T-helper 1 cell treated with Interleukin-12 subunit alpha and Interleukin-12 subunit beta and Interleukin-4 antibody, amounts not matched to agents 30 μg/mL and 1 μg/mL, for 36 hours (primary cell): Measurements from ENCODE around the gene SH3D19.
"Not testable (repeated sequence)": the region's sequence is repeated elsewhere in the genome, so short reads cannot be mapped to it uniquely, and the experiment has no call there.

Source experiments
- H3K27ac Mint-ChIP-seq: one replicate; pipeline ENCODE4 v1.8.0; 2021; ENCODE audit warnings: mild to moderate bottlenecking, mixed read lengths
- H3K27me3 Mint-ChIP-seq: one replicate; pipeline ENCODE4 v1.8.0; 2021; ENCODE audit warnings: low read depth, mixed read lengths
- H3K36me3 Mint-ChIP-seq: one replicate; pipeline ENCODE4 v1.8.0; 2021; ENCODE audit warnings: low read depth, mixed read lengths
- H3K4me1 Mint-ChIP-seq: one replicate; pipeline ENCODE4 v1.8.0; 2021; ENCODE audit warnings: low read depth, mixed read lengths
- H3K4me3 Mint-ChIP-seq: one replicate; pipeline ENCODE4 v1.8.0; 2021; ENCODE audit warnings: mild to moderate bottlenecking, moderate library complexity, mixed read lengths
- H3K9me3 Mint-ChIP-seq: one replicate; pipeline ENCODE4 v1.8.0; 2021; ENCODE audit warnings: mixed read lengths

SH3D19 gene

DNA sequence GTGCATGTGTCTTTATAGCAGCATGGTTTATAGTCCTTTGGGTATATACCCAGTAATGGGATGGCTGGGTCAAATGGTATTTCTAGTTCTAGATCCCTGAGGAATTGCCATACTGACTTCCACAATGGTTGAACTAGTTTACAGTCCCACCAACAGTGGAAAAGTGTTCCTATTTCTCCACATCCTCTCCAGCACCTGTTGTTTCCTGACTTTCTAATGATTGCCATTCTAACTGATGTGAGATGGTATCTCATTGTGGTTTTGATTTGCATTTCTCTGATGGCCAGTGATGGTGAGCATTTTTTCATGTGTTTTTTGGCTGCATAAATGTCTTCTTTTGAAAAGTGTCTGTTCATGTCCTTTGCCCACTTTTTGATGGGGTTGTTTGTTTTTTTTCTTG lies 56.5 kb downstream of the SH3D19 start:
- H3K27me3 Mint-ChIP-seq, H3K4me1 Mint-ChIP-seq, H3K27ac Mint-ChIP-seq, H3K36me3 Mint-ChIP-seq, H3K4me3 Mint-ChIP-seq, H3K9me3 Mint-ChIP-seq: not testable (repeated sequence)

DNA sequence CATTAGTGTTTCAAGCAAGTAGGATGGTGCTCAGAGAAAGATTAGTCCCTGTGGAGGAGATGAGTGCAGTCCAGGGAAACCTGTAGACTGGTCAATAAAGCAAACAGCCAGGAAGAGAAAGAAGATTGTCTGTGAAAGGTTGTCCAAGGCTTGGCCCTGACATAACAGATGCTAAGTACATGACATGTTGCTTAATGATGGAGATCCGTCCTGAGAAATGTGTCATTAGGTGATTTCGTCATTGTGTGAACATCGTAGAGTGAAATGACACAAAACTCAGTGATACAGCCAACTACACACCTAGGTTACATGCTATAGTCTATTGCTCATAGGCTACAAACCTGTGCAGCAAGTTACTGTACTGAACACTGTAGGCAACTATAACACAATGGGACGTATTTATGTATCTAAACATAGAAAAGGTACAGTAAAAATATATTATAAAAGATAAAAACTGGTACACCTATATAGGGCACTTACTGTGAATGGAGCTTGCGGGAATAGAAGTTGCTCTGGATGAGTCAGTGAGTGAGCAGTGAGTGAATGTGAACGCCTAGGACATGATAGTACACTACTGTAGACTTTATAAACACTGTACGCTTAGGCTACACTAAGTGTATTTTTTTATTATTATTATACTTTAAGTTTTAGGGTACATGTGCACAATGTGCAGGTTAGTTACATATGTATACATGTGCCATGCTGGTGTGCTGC lies 57.4 kb downstream of the SH3D19 start:
- H3K4me3 Mint-ChIP-seq, result no peak overlapping the region
- H3K4me1 Mint-ChIP-seq, result no peaks in the 10 kb centered on the region
- H3K36me3 Mint-ChIP-seq, result no peaks in the 10 kb centered on the region
- no peak overlapping the region for H3K27ac Mint-ChIP-seq
- no peaks in the 10 kb centered on the region for H3K27me3 Mint-ChIP-seq
- no peaks in the 10 kb centered on the region for H3K9me3 Mint-ChIP-seq

DNA sequence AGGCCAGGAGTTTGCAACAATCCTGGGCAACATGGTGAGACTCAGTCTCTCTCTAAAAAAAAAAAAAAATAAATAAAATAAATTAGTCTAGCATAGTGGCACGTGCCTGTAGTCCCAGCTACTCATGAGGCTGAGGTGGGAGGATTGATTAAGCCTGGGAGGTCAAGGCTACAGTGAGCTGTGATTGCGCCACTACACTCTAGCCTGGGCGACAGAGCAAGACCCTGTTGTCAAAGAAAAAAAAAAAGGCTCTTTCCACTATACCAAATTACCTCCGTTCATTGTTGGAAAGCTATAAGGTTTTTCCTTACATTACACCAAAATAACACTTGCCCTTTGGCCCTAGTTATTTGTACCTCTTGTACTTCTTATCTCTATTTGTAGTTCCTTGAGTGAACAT lies 58.3 kb downstream of the SH3D19 start:
- H3K4me1 Mint-ChIP-seq, result no peaks in the 10 kb centered on the region
- H3K4me3 Mint-ChIP-seq, result no peak overlapping the region
- H3K36me3 Mint-ChIP-seq, result no peaks in the 10 kb centered on the region
- H3K9me3 Mint-ChIP-seq, result no peaks in the 10 kb centered on the region
- no peaks in the 10 kb centered on the region for H3K27me3 Mint-ChIP-seq
- no peak overlapping the region for H3K27ac Mint-ChIP-seq

DNA sequence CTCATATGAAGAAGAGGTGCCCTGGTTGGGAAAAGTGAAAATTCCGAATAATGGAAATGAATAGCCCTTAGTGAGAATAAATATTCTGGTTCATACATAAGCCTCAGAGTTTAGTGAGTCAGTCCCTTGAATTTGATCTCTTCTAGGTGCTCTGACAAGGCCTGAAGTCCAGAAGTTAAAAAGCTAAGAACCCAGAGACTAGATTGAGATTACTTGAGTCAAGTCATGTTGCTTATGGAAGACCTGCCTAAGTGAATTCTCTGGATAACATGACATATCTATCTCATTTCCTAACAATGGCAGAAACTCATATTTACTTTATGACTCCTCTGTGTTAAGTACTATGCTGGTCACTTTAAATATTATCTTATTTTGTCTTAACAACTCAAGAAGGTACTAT lies 58.9 kb downstream of the SH3D19 start:
- no peaks in the 10 kb centered on the region for H3K27me3 Mint-ChIP-seq

DNA sequence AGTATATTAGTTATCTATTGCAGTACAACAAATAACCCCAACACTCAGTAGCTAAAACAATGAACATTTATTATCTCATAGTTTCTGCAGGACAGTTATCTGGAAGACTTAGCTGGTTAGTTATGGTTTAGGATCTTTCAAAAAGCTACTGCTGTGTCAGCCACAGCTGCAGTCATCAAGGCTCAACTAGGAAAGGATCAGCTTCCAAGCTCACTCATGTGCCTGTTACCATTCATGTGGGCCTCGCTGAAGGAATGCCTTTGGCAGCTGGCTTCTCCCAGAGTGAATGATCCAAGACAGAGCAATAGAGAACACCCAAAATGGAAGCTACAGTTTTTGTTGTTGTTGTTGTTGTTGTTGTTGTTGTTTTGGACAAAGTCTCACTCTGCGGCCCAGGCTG lies 62.0 kb downstream of the SH3D19 start:
- no peaks in the 10 kb centered on the region for H3K36me3 Mint-ChIP-seq
- no peaks in the 10 kb centered on the region for H3K27me3 Mint-ChIP-seq
- H3K4me3 Mint-ChIP-seq, result no peak overlapping the region
- no peaks in the 10 kb centered on the region for H3K9me3 Mint-ChIP-seq
- no peak overlapping the region for H3K27ac Mint-ChIP-seq
- no peaks in the 10 kb centered on the region for H3K4me1 Mint-ChIP-seq

More for the DNA sequence above, 58.9 kb downstream of the SH3D19 start:
- Mint-ChIP-seq H3K4me1 (no peaks in the 10 kb centered on the region), H3K27ac (no peak overlapping the region), H3K9me3 (no peaks in the 10 kb centered on the region), H3K36me3 (no peaks in the 10 kb centered on the region), H3K4me3 (no peak overlapping the region)

DNA sequence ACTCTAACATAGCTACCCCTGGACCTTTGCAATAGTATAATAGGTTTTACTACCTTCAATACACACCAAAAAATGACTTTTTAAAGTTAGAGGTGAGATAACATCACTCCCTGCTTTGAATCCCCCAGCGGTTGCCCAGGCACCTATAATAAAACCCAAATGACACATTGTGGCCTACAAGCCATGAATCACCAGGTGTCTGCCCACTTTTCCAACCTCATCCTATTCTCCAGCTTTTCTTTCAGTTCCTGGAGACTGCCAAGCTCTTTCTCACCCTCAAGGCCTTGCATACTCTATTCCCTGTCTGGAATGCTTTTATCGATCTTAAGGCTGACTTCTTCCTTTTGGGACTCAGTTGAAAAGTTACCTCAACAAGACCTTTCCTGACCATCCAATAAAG lies 64.9 kb downstream of the SH3D19 start:
- Mint-ChIP-seq H3K36me3 (no peaks in the 10 kb centered on the region), H3K27me3 (no peaks in the 10 kb centered on the region), H3K27ac (no peak overlapping the region), H3K9me3 (no peaks in the 10 kb centered on the region), H3K4me1 (no peaks in the 10 kb centered on the region), H3K4me3 (no peak overlapping the region)

DNA sequence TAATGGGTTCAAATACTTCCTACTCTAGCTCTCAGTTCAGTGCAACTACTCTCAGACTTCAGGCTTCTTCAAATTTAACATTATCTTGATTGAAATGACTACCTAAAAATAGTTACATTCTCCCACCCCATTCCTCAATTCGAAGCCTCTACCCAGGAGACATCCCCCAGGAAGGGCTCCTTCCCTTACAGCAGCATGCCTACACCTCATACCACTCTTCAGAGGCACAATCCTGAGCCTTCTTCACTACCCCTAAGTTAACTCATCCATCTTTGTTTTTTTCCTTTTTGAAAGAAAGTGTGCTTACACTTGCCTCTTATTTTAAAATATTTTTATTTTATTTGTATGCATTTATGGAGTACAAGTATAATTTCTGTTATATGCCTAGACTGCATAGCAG lies 65.7 kb downstream of the SH3D19 start:
- Mint-ChIP-seq H3K4me3 (no peak overlapping the region), H3K27ac (no peak overlapping the region), H3K9me3 (no peaks in the 10 kb centered on the region), H3K4me1 (no peaks in the 10 kb centered on the region), H3K36me3 (no peaks in the 10 kb centered on the region), H3K27me3 (no peaks in the 10 kb centered on the region)

DNA sequence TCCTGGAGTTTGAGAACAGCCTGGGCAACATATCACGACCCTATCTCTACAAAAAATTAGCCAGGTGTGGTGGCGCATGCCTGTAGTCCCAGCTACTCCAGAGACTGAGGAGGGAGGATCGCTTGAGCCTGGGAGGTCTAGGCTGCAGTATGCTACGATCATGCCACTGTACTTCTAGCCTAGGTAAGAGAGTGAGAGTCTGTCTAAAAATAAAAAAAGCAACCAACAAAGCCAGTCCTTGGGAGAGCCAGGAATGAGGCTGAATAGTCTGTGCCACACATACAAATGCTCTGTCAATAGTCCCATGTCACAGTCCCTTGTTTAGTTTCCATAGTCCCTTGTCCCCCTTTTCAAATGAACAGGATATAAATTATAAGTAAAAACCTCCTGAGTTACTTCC lies 67.7 kb downstream of the SH3D19 start:
- no peak overlapping the region for H3K27ac Mint-ChIP-seq
- no peaks in the 10 kb centered on the region for H3K4me1 Mint-ChIP-seq
- no peaks in the 10 kb centered on the region for H3K9me3 Mint-ChIP-seq
- no peaks in the 10 kb centered on the region for H3K27me3 Mint-ChIP-seq
- H3K4me3 Mint-ChIP-seq, result no peak overlapping the region
- no peaks in the 10 kb centered on the region for H3K36me3 Mint-ChIP-seq

DNA sequence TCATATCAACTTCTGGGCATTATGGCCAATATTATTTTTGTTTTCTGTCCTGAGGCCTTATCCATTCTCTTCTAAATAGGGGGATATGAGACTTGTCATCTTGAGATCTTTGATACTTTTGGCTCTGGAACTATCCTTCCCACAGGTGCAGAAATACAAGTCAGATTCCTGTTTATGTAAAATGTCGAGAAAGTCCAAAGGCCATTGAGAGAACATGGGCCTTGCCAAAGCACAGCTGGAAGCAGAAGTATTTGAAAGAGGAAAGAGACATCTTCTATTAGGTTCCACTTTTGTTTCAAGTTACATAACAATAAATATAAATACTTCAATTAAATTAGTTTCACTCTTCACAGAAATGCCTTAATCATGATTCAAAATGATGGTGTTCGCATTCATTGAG lies 69.3 kb downstream of the SH3D19 start:
- H3K4me1 Mint-ChIP-seq, result no peaks in the 10 kb centered on the region
- H3K9me3 Mint-ChIP-seq, result no peaks in the 10 kb centered on the region
- no peaks in the 10 kb centered on the region for H3K36me3 Mint-ChIP-seq
- H3K27me3 Mint-ChIP-seq, result no peaks in the 10 kb centered on the region
- H3K27ac Mint-ChIP-seq, result no peak overlapping the region
- H3K4me3 Mint-ChIP-seq, result no peak overlapping the region

DNA sequence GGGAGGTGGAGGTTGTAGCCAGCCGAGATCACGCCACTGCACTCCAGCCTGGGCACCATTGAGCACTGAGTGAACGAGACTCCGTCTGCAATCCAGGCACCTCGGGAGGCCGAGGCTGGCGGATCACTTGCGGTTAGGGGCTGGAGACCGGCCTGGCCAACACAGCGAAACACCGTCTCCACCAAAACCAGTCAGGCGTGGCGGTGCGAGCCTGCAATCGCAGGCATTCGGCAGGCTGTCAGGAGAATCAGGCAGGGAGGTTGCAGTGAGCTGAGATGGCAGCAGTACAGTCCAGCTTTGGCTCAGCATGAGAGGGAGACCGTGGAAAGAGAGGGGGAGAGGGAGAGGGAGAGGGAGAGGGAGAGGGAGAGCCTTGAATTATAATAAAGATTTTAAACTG lies 69.7 kb downstream of the SH3D19 start:
- not testable (repeated sequence) for H3K4me1 Mint-ChIP-seq, H3K27me3 Mint-ChIP-seq, H3K4me3 Mint-ChIP-seq, H3K27ac Mint-ChIP-seq, H3K36me3 Mint-ChIP-seq, H3K9me3 Mint-ChIP-seq

DNA sequence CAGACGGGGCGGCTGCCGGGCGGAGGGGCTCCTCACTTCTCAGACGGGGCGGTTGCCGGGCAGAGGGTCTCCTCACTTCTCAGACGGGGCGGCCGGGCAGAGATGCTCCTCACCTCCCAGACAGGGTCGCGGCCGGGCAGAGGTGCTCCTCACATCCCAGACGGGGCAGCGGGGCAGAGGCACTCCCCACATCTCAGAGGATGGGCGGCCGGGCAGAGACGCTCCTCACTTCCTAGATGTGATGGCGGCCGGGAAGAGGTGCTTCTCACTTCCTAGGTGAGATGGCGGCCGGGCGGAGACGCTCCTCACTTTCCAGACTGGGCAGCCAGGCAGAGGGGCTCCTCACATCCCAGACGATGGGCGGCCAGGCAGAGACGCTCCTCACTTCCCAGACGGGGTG lies 70.2 kb downstream of the SH3D19 start:
- not testable (repeated sequence) for H3K9me3 Mint-ChIP-seq, H3K4me3 Mint-ChIP-seq, H3K27me3 Mint-ChIP-seq, H3K27ac Mint-ChIP-seq, H3K36me3 Mint-ChIP-seq, H3K4me1 Mint-ChIP-seq

DNA sequence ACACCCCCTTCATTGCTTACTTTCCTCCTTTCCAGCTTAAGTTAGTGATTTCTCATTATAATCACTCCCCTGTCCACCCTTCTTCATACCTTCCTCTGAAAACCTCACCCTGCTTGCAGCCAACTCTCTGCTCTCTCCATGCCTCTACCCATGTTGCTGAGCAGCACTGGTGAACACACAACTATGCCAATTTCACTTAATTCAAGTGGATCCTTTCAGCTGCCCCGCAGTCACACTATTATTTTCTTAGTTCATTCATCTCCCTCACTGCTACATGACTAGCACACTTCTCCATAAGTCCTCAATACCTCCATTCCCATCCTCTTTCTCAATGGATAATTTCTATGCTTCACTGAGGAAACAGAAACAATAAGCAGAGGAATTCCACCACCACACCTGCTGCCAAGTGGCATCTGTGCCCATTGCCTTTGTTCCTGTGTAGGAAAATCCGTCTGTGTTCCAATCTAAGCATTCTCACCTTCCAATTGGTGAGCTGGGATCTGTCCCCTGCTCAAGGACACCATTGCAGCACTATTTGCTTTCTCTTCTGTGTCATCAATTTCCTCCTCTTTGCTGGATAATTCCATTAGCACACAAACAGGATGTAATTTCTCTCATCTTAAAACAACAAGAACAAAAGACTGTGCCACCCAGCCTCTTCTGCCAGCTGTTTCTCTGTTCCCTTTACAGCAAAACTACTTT lies 73.7 kb downstream of the SH3D19 start:
- H3K9me3 Mint-ChIP-seq, result no peaks in the 10 kb centered on the region
- H3K36me3 Mint-ChIP-seq, result no peaks in the 10 kb centered on the region
- H3K4me1 Mint-ChIP-seq, result no peaks in the 10 kb centered on the region
- H3K4me3 Mint-ChIP-seq, result no peak overlapping the region
- no peaks in the 10 kb centered on the region for H3K27me3 Mint-ChIP-seq
- no peak overlapping the region for H3K27ac Mint-ChIP-seq

DNA sequence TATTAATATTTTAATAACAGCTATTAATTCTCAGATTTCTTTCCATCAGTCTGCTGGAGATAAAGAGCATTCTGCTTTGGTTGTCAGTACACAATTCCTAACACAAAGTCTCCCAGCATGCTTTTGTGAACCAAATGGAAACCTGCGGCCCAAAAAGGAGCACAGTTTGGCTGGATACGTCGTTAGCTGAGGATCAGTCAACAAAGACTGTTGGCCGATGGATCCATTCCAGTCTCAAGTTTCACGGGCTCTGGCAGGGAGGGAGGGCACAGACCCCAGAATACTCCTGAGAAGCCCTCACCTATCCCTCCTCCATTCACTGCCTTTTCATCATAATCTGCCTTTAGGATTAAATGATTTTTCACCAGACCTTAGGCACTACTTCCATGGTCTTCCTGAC lies 74.7 kb downstream of the SH3D19 start:
- Mint-ChIP-seq H3K9me3 (no peaks in the 10 kb centered on the region), H3K4me1 (no peaks in the 10 kb centered on the region), H3K27ac (no peak overlapping the region), H3K36me3 (no peaks in the 10 kb centered on the region), H3K27me3 (no peaks in the 10 kb centered on the region), H3K4me3 (no peak overlapping the region)

DNA sequence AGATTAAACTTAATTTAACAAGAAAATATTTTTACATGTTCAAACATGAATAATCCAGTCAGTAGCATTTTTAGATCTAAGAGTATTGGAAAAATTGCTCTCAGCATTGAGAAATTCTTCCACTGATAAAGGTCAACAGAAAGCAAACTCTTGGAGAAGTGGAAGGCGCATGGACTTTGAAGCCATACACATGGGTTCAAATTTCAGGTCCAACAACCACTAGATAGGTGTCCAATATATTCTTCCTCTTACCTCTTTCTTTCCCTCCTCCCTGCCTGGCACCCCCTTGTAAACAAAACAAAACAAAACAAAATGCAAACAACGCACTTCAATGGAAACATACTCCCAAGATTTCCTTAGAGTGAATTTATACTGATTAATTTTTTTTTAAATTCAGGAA lies 76.9 kb downstream of the SH3D19 start:
- no peak overlapping the region for H3K4me3 Mint-ChIP-seq
- H3K27me3 Mint-ChIP-seq, result no peaks in the 10 kb centered on the region
- H3K9me3 Mint-ChIP-seq, result no peaks in the 10 kb centered on the region

DNA sequence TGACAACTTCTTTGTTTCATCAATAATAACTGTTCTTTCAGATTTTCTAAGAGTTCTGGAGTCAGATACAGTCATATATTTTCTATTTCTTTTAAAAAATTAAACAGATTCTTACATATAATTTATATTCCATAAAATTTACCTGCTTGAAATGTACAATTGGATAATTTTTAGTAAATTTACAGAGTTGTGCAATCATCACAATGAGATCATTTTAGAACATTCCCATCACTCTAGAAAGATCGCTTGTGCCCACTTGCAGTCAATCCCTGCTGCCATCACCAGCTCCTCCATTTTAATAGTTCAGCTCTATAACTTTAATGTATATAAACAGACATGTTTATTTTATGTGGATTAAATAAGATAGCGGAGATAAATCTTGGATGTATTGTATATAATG lies 78.0 kb downstream of the SH3D19 start:
- no peak overlapping the region for H3K4me3 Mint-ChIP-seq
- H3K27me3 Mint-ChIP-seq, result no peaks in the 10 kb centered on the region
- no peaks in the 10 kb centered on the region for H3K4me1 Mint-ChIP-seq
- no peaks in the 10 kb centered on the region for H3K36me3 Mint-ChIP-seq
- H3K27ac Mint-ChIP-seq, result no peak overlapping the region
- no peaks in the 10 kb centered on the region for H3K9me3 Mint-ChIP-seq

More for the DNA sequence above, 76.9 kb downstream of the SH3D19 start:
- Mint-ChIP-seq H3K4me1 (no peaks in the 10 kb centered on the region), H3K36me3 (no peaks in the 10 kb centered on the region), H3K27ac (no peak overlapping the region)
